ENCODE results near the gene OR10H5. TPM values are rescaled to one million over a fixed set of nuclear protein-coding genes. Genes with fewer than 3 reads are reported as not detected.
A peak's percentile ranks its signal among the peaks of the same experiment; 100 is the strongest.
"Not testable (repeated sequence)": the region's sequence is repeated elsewhere in the genome, so short reads cannot be mapped to it uniquely, and the experiment has no call there.

The OR10H5 gene
- total and polyA plus RNA-seq, 2 of the 13 experiments (the other 11 are each of a cell fraction or from before 2014, with no cell fraction given), result not detected

GRCh38 chr19:15828121-15828610 is 40.7 kb downstream of the OR10H5 start (continued):
- TF ChIP-seq, protein P1, sequence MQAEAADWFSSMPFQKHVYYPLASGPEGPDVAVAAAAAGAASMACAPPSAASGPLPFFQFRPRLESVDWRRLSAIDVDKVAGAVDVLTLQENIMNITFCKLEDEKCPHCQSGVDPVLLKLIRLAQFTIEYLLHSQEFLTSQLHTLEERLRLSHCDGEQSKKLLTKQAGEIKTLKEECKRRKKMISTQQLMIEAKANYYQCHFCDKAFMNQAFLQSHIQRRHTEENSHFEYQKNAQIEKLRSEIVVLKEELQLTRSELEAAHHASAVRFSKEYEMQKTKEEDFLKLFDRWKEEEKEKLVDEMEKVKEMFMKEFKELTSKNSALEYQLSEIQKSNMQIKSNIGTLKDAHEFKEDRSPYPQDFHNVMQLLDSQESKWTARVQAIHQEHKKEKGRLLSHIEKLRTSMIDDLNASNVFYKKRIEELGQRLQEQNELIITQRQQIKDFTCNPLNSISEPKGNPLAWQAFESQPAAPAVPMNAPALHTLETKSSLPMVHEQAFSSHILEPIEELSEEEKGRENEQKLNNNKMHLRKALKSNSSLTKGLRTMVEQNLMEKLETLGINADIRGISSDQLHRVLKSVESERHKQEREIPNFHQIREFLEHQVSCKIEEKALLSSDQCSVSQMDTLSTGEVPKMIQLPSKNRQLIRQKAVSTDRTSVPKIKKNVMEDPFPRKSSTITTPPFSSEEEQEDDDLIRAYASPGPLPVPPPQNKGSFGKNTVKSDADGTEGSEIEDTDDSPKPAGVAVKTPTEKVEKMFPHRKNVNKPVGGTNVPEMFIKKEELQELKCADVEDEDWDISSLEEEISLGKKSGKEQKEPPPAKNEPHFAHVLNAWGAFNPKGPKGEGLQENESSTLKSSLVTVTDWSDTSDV (CRISPR knock-in tag; IDR thresholded peaks at IDR 0.05), result no peak

GRCh38 chr19:15828611-15829305 is 41.3 kb downstream of the OR10H5 start:
- FAIRE-seq; intact Hi-C loops (cut with micrococcal nuclease; ENCODE audit: unreplicated experiment); H3K9ac ChIP-seq (ENCODE audit: insufficient read depth, low read depth, low read length); H4K20me1 ChIP-seq (ENCODE audit: insufficient read depth, low read length); BruUV-seq (replicated peaks); H3K9me3 ChIP-seq (ENCODE audit: low read length); CTCF ChIA-PET (ENCODE audit: low intra/inter-chr PET ratio, low total read pairs); H3K36me3 ChIP-seq (replicated peaks in 1 of 2; ENCODE audit: control insufficient read depth in 1 of 2, insufficient read depth in 2 of 2, low read length in 2 of 2); in situ Hi-C loops (cut with HindIII; ENCODE audit: extremely low pct_ligation_motif_present, low pct_unique_long_range_greater_than_20kb); H3K27me3 ChIP-seq (ENCODE audit: control insufficient read depth in 1 of 2, insufficient read depth in 2 of 2, low read length in 2 of 2); H2AFZ ChIP-seq (ENCODE audit: low read length); H3K79me2 ChIP-seq (ENCODE audit: insufficient read depth, low read length); H3K4me3 ChIP-seq (replicated peaks in 1 of 3; ENCODE audit: insufficient read depth in 1 of 3, low read depth in 2 of 3, low read length in 3 of 3); ATAC-seq; H3K27ac ChIP-seq (ENCODE audit: extremely low read length, insufficient read depth, low read length): not testable (repeated sequence)
- Histone ChIP-seq H3K4me2 (ENCODE audit: low read depth, low read length) (peak overlapping the region; percentile 42; the same call in 1 of the 2 replicates), H3K4me1 (ENCODE audit: insufficient read depth, low read length) (peaks cover 11% of the 10 kb centered on the region; the same call in 1 of the 2 replicates)
- peak; percentile 35 for DNase-seq (ENCODE audit: low spot score)
- peak; percentile 77 for TF ChIP-seq CREB1 (IDR thresholded peaks at IDR 0.05)
- peak; percentile 61 for TF ChIP-seq CREB1 (CRISPR knock-in tag; IDR thresholded peaks at IDR 0.05)
- POLR2A ChIA-PET, result interaction anchor here (1.5 kb wide), 1 partner anchor 8 kb away, joined by 7 read pairs; no protein-coding TSS in a partner anchor
- 26% methylated on average over 13 of the region's 13 CpGs for WGBS (ENCODE audit: low lambda C conversion rate)
